H1 (cell line): ENCODE results near the gene LCN15.

Experiments
- ATF2 ChIP-seq: IDR thresholded peaks from 2 replicates; pipeline ENCODE4 v1.6.1; 2012; ENCODE audit warnings: low read length, inconsistent platforms
- CBX5 ChIP-seq: fragments of 300-800, 300-1000 bp; sonication (generic); IDR thresholded peaks from 2 replicates; pipeline ENCODE4 v1.7.1; 2016; ENCODE audit warnings: antibody characterized with exemption, low read length, low read depth
- EP300 ChIP-seq, 2 experiments: IDR thresholded peaks; 1 replicate in 1 of 2; 2 replicates in 1 of 2; pipeline ENCODE4 v1.6.1; 2011 to 2012; ENCODE audit warnings: low read depth in 2 of 2, low read length in 2 of 2, mild to moderate bottlenecking in 2 of 2, borderline replicate concordance in 1 of 2, inconsistent platforms in 1 of 2, moderate library complexity in 1 of 2
- EZH2 ChIP-seq: fragments of 200-600 bp; sonication (generic); IDR thresholded peaks from 2 replicates; pipeline ENCODE4 v1.7.1; 2012; ENCODE audit warnings: low read depth, mild to moderate bottlenecking, moderate library complexity, low read length, inconsistent platforms; ENCODE audit not compliant: severe bottlenecking
- FOSL1 ChIP-seq: IDR thresholded peaks from 2 replicates; pipeline ENCODE4 v1.6.1; 2011; ENCODE audit warnings: mild to moderate bottlenecking, low read depth, low read length, moderate library complexity; ENCODE audit not compliant: insufficient read depth
- POLR2A ChIP-seq, 2 experiments: IDR thresholded peaks; 1 replicate in 1 of 2; 2 replicates in 1 of 2; pipeline ENCODE4 v1.6.1; 2011; ENCODE audit warnings: low read depth in 2 of 2, low read length in 2 of 2, mild to moderate bottlenecking in 2 of 2; ENCODE audit errors: control extremely low read depth in 1 of 2
- POLR2AphosphoS5 ChIP-seq: IDR thresholded peaks from 2 replicates; pipeline ENCODE4 v1.6.1; 2011; ENCODE audit warnings: low read depth, low read length
- RAD21 ChIP-seq, 2 experiments: IDR thresholded peaks in 1 of 2; conservative IDR thresholded peaks in 1 of 2; 2 replicates each; pipeline ENCODE4 v1.6.1; 2011; ENCODE audit warnings: low read depth in 2 of 2, low read length in 2 of 2, improper control_type of control experiment in 1 of 2, inconsistent platforms in 1 of 2, mild to moderate bottlenecking in 1 of 2, moderate library complexity in 1 of 2
- SP1 ChIP-seq: IDR thresholded peaks from 2 replicates; pipeline ENCODE4 v1.6.1; 2011; ENCODE audit warnings: low read depth, low read length
- TF ChIP-seq, protein P1 (sequence below), 3 experiments: IDR thresholded peaks; 1 replicate in 2 of 3; 2 replicates in 1 of 3; pipeline versions ENCODE4 v1.5.1 to v1.6.1; 2011; ENCODE audit warnings: low read length in 3 of 3, mild to moderate bottlenecking in 3 of 3, inconsistent platforms in 2 of 3, low read depth in 1 of 3, moderate library complexity in 1 of 3; ENCODE audit not compliant: insufficient read depth in 1 of 3; ENCODE audit errors: control extremely low read depth in 1 of 3

DNA sequence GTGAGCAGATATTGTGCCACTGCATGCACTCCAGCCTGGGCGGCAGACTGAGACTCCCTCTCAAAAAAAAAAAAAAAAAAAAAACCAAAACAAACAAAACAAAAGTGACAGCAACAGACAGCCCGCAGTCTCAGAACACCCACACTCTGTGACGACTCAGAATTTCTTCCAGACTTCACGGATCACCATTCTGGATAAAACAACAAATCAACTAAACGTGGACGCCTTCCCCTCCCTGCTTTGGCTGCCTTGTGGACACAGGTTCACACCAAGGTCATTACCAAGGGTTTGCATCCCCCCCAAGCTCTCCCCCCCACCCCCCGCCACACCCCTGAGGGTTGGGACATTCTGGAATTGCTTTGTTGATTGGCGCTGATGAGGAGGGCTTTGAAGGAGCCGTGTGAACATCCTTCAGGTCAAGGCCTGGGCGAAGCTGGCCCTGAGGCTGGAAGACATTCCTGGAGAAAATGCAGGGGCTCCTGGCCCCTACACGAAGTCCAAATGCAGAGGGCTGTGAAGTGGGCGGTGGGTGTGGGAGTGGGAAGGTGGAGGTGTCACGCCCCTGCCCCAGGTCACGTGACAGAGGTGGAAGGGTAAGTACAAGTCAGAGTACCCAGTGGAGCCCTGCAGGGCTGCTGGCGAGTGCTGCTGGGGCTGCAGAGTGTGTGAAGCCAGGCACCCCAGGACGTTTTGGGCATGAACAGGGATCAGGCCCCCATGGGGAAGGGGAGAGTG lies 31.7 kb downstream of the LCN15 start:
- TF ChIP-seq FOSL1 (no peak), ATF2 (no peak), RAD21 (IDR thresholded peaks at IDR 0.05 in 1 of 2, conservative IDR thresholded peaks at IDR 0.05 in 1 of 2; ENCODE audit: low read depth in 2 of 2, low read length in 2 of 2) (no peak), POLR2A (IDR thresholded peaks at IDR 0.05; ENCODE audit: control extremely low read depth in 1 of 2, low read depth in 2 of 2, low read length in 2 of 2) (no peak), EZH2 (no peak), CBX5 (no peak), POLR2AphosphoS5 (no peak), SP1 (no peak), EP300 (IDR thresholded peaks at IDR 0.05; ENCODE audit: borderline replicate concordance in 1 of 2, low read depth in 2 of 2, low read length in 2 of 2) (no peak)
- TF ChIP-seq, protein P1, sequence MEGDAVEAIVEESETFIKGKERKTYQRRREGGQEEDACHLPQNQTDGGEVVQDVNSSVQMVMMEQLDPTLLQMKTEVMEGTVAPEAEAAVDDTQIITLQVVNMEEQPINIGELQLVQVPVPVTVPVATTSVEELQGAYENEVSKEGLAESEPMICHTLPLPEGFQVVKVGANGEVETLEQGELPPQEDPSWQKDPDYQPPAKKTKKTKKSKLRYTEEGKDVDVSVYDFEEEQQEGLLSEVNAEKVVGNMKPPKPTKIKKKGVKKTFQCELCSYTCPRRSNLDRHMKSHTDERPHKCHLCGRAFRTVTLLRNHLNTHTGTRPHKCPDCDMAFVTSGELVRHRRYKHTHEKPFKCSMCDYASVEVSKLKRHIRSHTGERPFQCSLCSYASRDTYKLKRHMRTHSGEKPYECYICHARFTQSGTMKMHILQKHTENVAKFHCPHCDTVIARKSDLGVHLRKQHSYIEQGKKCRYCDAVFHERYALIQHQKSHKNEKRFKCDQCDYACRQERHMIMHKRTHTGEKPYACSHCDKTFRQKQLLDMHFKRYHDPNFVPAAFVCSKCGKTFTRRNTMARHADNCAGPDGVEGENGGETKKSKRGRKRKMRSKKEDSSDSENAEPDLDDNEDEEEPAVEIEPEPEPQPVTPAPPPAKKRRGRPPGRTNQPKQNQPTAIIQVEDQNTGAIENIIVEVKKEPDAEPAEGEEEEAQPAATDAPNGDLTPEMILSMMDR (IDR thresholded peaks at IDR 0.05; ENCODE audit: control extremely low read depth in 1 of 3, insufficient read depth in 1 of 3, low read depth in 1 of 3, low read length in 3 of 3): no peak
